H1 (cell line): Measurements from ENCODE around the gene MT4. TPM values are rescaled to one million over a fixed set of nuclear protein-coding genes. Genes with fewer than 3 reads are reported as not detected.

Source experiments
- CTCF ChIA-PET: fragments of 300-600 bp; sonication (Branson Sonifier 250); formaldehyde crosslinking; loops from one replicate; lab custom pipeline; 2021; ENCODE audit not compliant: partially characterized antibody; lab: Charles Lee
- POLR2A ChIA-PET: fragments of 300-600 bp; sonication (Branson Sonifier 250); formaldehyde crosslinking; loops from one replicate; lab custom pipeline; 2021; ENCODE audit warnings: inconsistent platforms; ENCODE audit not compliant: partially characterized antibody; lab: Charles Lee
- DNase-seq, 2 experiments: peaks; one replicate each; pipeline versions ENCODE4 v3.0.0 to v3.0.0-alpha.2; 2010 to 2022; ENCODE audit warnings: low spot score in 2 of 2, low read depth in 1 of 2, mixed read lengths in 1 of 2
- FAIRE-seq: peaks from 2 replicates; lab custom pipeline; 2011; peaks lifted over from hg19 to GRCh38; lab: Jason Lieb, UNC
- H2AFZ ChIP-seq: 2 replicates; pipeline ENCODE4 v1.8.1; 2012; ENCODE audit warnings: low read length, inconsistent platforms
- H2AK5ac ChIP-seq: 2 replicates; pipeline ENCODE4 v1.6.1; 2013; ENCODE audit warnings: low read depth, low read length
- H2BK120ac ChIP-seq: replicated peaks from 2 replicates; pipeline ENCODE3; 2013; ENCODE audit warnings: low read depth, low read length, inconsistent platforms
- H2BK12ac ChIP-seq: 2 replicates; pipeline ENCODE4 v1.6.1; 2013; ENCODE audit warnings: low read depth, low read length
- H2BK15ac ChIP-seq: 2 replicates; pipeline ENCODE4 v1.6.1; 2013; ENCODE audit warnings: low read length
- H2BK20ac ChIP-seq: 2 replicates; pipeline ENCODE4 v1.6.1; 2013; ENCODE audit warnings: low read length
- H2BK5ac ChIP-seq: 2 replicates; pipeline ENCODE4 v1.6.1; 2013; ENCODE audit warnings: low read depth, low read length
- H3K14ac ChIP-seq: 2 replicates; pipeline ENCODE4 v1.6.1; 2013; ENCODE audit warnings: inconsistent platforms; ENCODE audit not compliant: insufficient read length
- H3K18ac ChIP-seq: 2 replicates; pipeline ENCODE4 v1.6.1; 2013; ENCODE audit warnings: low read length; ENCODE audit errors: extremely low read depth
- H3K23ac ChIP-seq: 2 replicates; pipeline ENCODE4 v1.6.1; 2013; ENCODE audit warnings: inconsistent platforms; ENCODE audit not compliant: insufficient read length
- H3K23me2 ChIP-seq: 2 replicates; pipeline ENCODE4 v1.6.1; 2013; ENCODE audit warnings: low read depth, low read length
- H3K27ac ChIP-seq: 2 replicates; pipeline ENCODE4 v1.6.1; 2011; ENCODE audit warnings: low read depth, low read length, inconsistent platforms
- H3K27me3 ChIP-seq, 4 experiments: replicated peaks in 1 of 4; 1 replicate in 1 of 4; 2 replicates in 3 of 4; pipeline versions ENCODE4 v1.6.1 to v1.8.1; 2011 to 2013; ENCODE audit warnings: low read length in 3 of 4, mild to moderate bottlenecking in 3 of 4, inconsistent platforms in 2 of 4, mixed read lengths in 2 of 4, moderate library complexity in 1 of 4; ENCODE audit not compliant: control insufficient read depth in 3 of 4, insufficient read depth in 3 of 4; ENCODE audit errors: extremely low read depth in 1 of 4
- H3K36me3 ChIP-seq, 4 experiments: 2 replicates each; pipeline versions ENCODE4 v1.6.1 to v1.8.1; 2011 to 2013; ENCODE audit warnings: mild to moderate bottlenecking in 4 of 4, low read length in 3 of 4, moderate library complexity in 2 of 4, control low read depth in 1 of 4, inconsistent platforms in 1 of 4; ENCODE audit not compliant: insufficient read depth in 4 of 4, control insufficient read depth in 2 of 4
- H3K4ac ChIP-seq: replicated peaks from 2 replicates; pipeline ENCODE3; 2013; ENCODE audit warnings: low read length, low read depth, mixed read lengths, inconsistent platforms; ENCODE audit not compliant: insufficient read length
- H3K4me1 ChIP-seq, 4 experiments: replicated peaks in 1 of 4; 1 replicate in 1 of 4; 2 replicates in 3 of 4; pipeline versions ENCODE4 v1.6.1 to v1.8.1; 2011 to 2013; ENCODE audit warnings: low read length in 3 of 4, inconsistent platforms in 2 of 4, mixed read lengths in 1 of 4; ENCODE audit not compliant: insufficient read depth in 4 of 4, control insufficient read depth in 3 of 4
- H3K4me2 ChIP-seq, 2 experiments: 2 replicates each; pipeline versions ENCODE4 v1.6.1 to v1.8.1; 2011 to 2013; ENCODE audit warnings: low read depth in 2 of 2, low read length in 2 of 2, control low read depth in 1 of 2, inconsistent platforms in 1 of 2, mild to moderate bottlenecking in 1 of 2; ENCODE audit not compliant: insufficient read depth in 1 of 2
- H3K4me3 ChIP-seq, 4 experiments: fragments of 200-600, 300-600 bp in 1 of 4; sonication (generic), shearing (Covaris generic), sonication (Bioruptor Twin) in 1 of 4; 2 replicates each; pipeline versions ENCODE4 v1.5.1 to v1.8.1; 2011 to 2016; ENCODE audit warnings: low read length in 4 of 4, low read depth in 3 of 4, control low read depth in 2 of 4, inconsistent platforms in 2 of 4, mild to moderate bottlenecking in 2 of 4, mixed read lengths in 1 of 4, moderate library complexity in 1 of 4; ENCODE audit not compliant: insufficient read depth in 2 of 4; ENCODE audit errors: extremely low read depth in 1 of 4
- H3K56ac ChIP-seq: replicated peaks from 2 replicates; pipeline ENCODE3; 2013; ENCODE audit warnings: low read depth, mild to moderate bottlenecking, mixed read lengths, low read length, inconsistent platforms; ENCODE audit not compliant: insufficient read length
- H3K79me1 ChIP-seq: 2 replicates; pipeline ENCODE4 v1.6.1; 2013; ENCODE audit warnings: low read depth, low read length, control low read depth
- H3K79me2 ChIP-seq, 2 experiments: 2 replicates each; pipeline versions ENCODE4 v1.6.1 to v1.8.1; 2012 to 2013; ENCODE audit warnings: low read length in 2 of 2, mild to moderate bottlenecking in 2 of 2, inconsistent platforms in 1 of 2; ENCODE audit not compliant: insufficient read depth in 2 of 2, control insufficient read depth in 1 of 2
- H3K9ac ChIP-seq, 4 experiments: replicated peaks in 1 of 4; 1 replicate in 1 of 4; 2 replicates in 3 of 4; pipeline versions ENCODE4 v1.6.1 to v1.8.1; 2011 to 2013; ENCODE audit warnings: low read depth in 3 of 4, low read length in 3 of 4, control low read depth in 2 of 4, mild to moderate bottlenecking in 2 of 4, moderate library complexity in 2 of 4, inconsistent platforms in 1 of 4; ENCODE audit errors: extremely low read depth in 1 of 4
- H3K9me3 ChIP-seq, 2 experiments: 2 replicates each; pipeline versions ENCODE4 v1.6.1 to v1.8.1; 2012 to 2013; ENCODE audit warnings: mild to moderate bottlenecking in 2 of 2, moderate library complexity in 2 of 2, control low read depth in 1 of 2, inconsistent platforms in 1 of 2, low read depth in 1 of 2, low read length in 1 of 2, mixed read lengths in 1 of 2; ENCODE audit not compliant: insufficient read depth in 2 of 2
- H4K20me1 ChIP-seq, 2 experiments: replicated peaks in 1 of 2; 2 replicates each; pipeline versions ENCODE3 to v1.8.1; 2011 to 2013; ENCODE audit warnings: inconsistent platforms in 2 of 2, low read length in 2 of 2, mild to moderate bottlenecking in 1 of 2; ENCODE audit not compliant: insufficient read depth in 2 of 2, control insufficient read depth in 1 of 2
- H4K5ac ChIP-seq: 2 replicates; pipeline ENCODE4 v1.6.1; 2013; ENCODE audit warnings: low read length, low read depth, mixed read lengths, inconsistent platforms; ENCODE audit not compliant: insufficient read length
- H4K8ac ChIP-seq: 2 replicates; pipeline ENCODE4 v1.8.0; 2013; ENCODE audit warnings: mild to moderate bottlenecking, moderate library complexity, low read length, inconsistent platforms; ENCODE audit not compliant: insufficient read depth; ENCODE audit errors: extremely low read depth
- H4K91ac ChIP-seq: replicated peaks from 2 replicates; pipeline ENCODE3; 2013; ENCODE audit warnings: low read length, mixed read lengths, inconsistent platforms; ENCODE audit not compliant: insufficient read length
- BRCA1 ChIP-seq: IDR thresholded peaks from 2 replicates; pipeline ENCODE4 v1.6.1; 2012; ENCODE audit warnings: low read depth, low read length, improper control_type of control experiment
- CBX8 ChIP-seq: fragments of 300-800, 300-1000 bp; sonication (generic); IDR thresholded peaks from 2 replicates; pipeline ENCODE4 v1.7.1; 2016; ENCODE audit warnings: low read depth, low read length, borderline replicate concordance
- CHD2 ChIP-seq: IDR thresholded peaks from 2 replicates; pipeline ENCODE4 v1.6.1; 2012; ENCODE audit warnings: low read length, improper control_type of control experiment
- JUND ChIP-seq: IDR thresholded peaks from 2 replicates; pipeline ENCODE4 v1.6.1; 2011; ENCODE audit warnings: mild to moderate bottlenecking, improper control_type of control experiment, low read length
- MAFK ChIP-seq: IDR thresholded peaks from 2 replicates; pipeline ENCODE4 v1.6.1; 2012; ENCODE audit warnings: low read depth, mild to moderate bottlenecking, improper control_type of control experiment, low read length
- NANOG ChIP-seq: IDR thresholded peaks from 2 replicates; pipeline ENCODE4 v1.6.1; 2011; ENCODE audit warnings: low read length, low read depth, mild to moderate bottlenecking, inconsistent platforms; ENCODE audit not compliant: insufficient read depth, poor library complexity, severe bottlenecking
- PHF8 ChIP-seq: fragments of 200-600 bp; sonication (generic); conservative IDR thresholded peaks from 2 replicates; pipeline ENCODE4 v1.7.1; 2012; ENCODE audit warnings: low read depth, mild to moderate bottlenecking, inconsistent platforms, low read length, moderate library complexity
- SP1 ChIP-seq: IDR thresholded peaks from 2 replicates; pipeline ENCODE4 v1.6.1; 2011; ENCODE audit warnings: low read depth, low read length
- SUZ12 ChIP-seq: fragments of 200-600 bp; sonication (generic); IDR thresholded peaks from 2 replicates; pipeline ENCODE4 v1.6.1; 2012; ENCODE audit warnings: mild to moderate bottlenecking, inconsistent platforms, low read length, moderate library complexity, mixed read lengths
- TAF1 ChIP-seq: IDR thresholded peaks from 2 replicates; pipeline ENCODE4 v1.6.1; 2011; ENCODE audit warnings: mild to moderate bottlenecking, low read depth, low read length
- WGBS, 2 experiments: shearing (Covaris generic) in 1 of 2; methylation state at CpG; one replicate each; pipeline versions ENCODE4 v1.1.6 to v1.1.7; 2013 to 2015; ENCODE audit warnings: low lambda C conversion rate in 2 of 2, mixed read lengths in 2 of 2, inconsistent platforms in 1 of 2, low coverage in 1 of 2, missing lambda C conversion rate in 1 of 2; ENCODE audit not compliant: insufficient replicate concordance in 2 of 2, insufficient coverage in 1 of 2, insufficient read length in 1 of 2; ENCODE audit errors: extremely low coverage in 1 of 2, missing lambda C conversion rate in 1 of 2; 5-methylcytosine and 5-hydroxymethylcytosine counted together
- polyA plus RNA-seq, 7 experiments: library from polyadenylated mRNA; depleted of rRNA in 3 of 7; stranded (reverse) in 5 of 7; unstranded in 2 of 7; fragments of >200 nt in 5 of 7; fragments of 200-250 nt in 2 of 7; gene quantifications; 1 replicate in 5 of 7; 2 replicates in 1 of 7; 4 replicates in 1 of 7; pipeline versions ENCODE4 v1.2.1 to v1.2.3, GENCODE V29; 2011 to 2013; ENCODE audit warnings: missing spikeins in 2 of 7, mixed read lengths in 2 of 7
- total RNA-seq: library from RNA; stranded (reverse); fragmentation: NEBNext Ultra II Directional; extraction: Animal tissue kit (Norgen Biotek cat#: 25700); gene quantifications from 2 replicates; pipeline ENCODE4 v1.2.1, GENCODE V29; 2021

The MT4 gene
- total and polyA plus RNA-seq, 2 of the 8 experiments (the other 6 are each of a cell fraction or from before 2014, with no cell fraction given), result not detected

DNA sequence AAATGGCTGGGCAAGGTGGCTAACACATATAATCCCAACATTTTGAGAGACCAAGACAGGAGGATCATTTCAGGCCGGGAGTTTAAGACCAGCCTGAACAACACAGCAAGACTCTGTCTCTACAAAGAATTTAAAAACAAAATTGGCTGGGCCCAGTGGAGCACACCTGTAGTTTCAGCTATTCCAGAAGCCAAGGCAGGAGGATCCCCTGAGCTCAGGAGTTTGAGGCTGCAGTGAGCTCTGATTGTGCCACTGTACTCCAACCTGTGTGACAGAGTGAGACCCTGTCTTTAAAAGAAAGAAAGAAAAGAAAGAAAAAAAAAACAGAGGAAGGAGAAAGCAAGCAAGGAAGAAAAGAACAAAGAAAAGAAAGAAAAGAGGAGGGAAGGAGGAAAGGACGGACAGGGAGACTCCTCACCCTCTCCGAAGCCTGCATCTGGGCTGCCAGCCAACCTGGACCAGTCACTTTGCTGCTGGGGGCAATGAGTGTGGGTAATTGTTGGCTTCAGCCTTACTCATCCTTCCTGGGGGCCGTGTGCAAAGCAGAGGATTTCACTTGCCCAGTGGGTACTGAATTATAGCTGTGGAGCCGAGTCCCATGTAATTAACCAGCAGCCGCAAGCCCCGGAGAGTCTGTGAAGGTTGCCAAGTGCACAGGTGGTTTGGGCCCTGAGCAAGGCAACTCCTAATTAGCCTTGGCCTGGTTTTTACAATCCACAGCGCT is 6.7 kb upstream of the MT4 start:
- Histone ChIP-seq H2BK120ac (no peak overlapping the region), H3K4me2 (no peak overlapping the region), H3K23me2 (peaks cover 2% of the 10 kb centered on the region; the same call in 1 of the 2 replicates), H3K4me3 (no peak overlapping the region), H4K8ac (no peak overlapping the region), H3K79me2 (no peaks in the 10 kb centered on the region), H4K20me1 (peaks cover 0 to 2% of the 10 kb centered on the region in 2 experiments), H2AK5ac (no peak overlapping the region), H3K56ac (no peak overlapping the region), H2AFZ (no peak overlapping the region), H3K18ac (no peak overlapping the region), H2BK15ac (no peak overlapping the region), H4K91ac (no peak overlapping the region), H3K79me1 (no peaks in the 10 kb centered on the region), H3K27me3 (peaks cover 0 to 5% (median 0%) of the 10 kb centered on the region in 4 experiments; a peak in 2 of 7 replicates), H3K23ac (no peak overlapping the region), H3K9me3 (no peaks in the 10 kb centered on the region), H3K27ac (no peak overlapping the region), H3K4me1 (no peaks in the 10 kb centered on the region), H2BK12ac (no peak overlapping the region), H3K14ac (no peak overlapping the region), H2BK20ac (no peak overlapping the region), H4K5ac (no peak overlapping the region), H3K9ac (no peak overlapping the region), H3K36me3 (no peaks in the 10 kb centered on the region), H3K4ac (no peak overlapping the region), H2BK5ac (no peak overlapping the region)
- CTCF ChIA-PET, result interaction anchor here (0.8 kb wide), 1 partner anchor 34 kb away, joined by 3 read pairs; no protein-coding TSS in a partner anchor
- TF ChIP-seq BRCA1, result no peak
- TF ChIP-seq JUND, result no peak
- no peak for TF ChIP-seq CBX8
- TF ChIP-seq NANOG, result no peak
- TF ChIP-seq TAF1, result no peak
- TF ChIP-seq SUZ12, result no peak
- no peak for TF ChIP-seq CHD2
- no peak for TF ChIP-seq MAFK
- no peak for TF ChIP-seq SP1
- no peak for TF ChIP-seq PHF8
- no peak for DNase-seq
- POLR2A ChIA-PET, result interaction anchor here (1.3 kb wide), 1 partner anchor 11 kb away, joined by 4 read pairs; no protein-coding TSS in a partner anchor
- WGBS, 2 experiments, result 91% methylated on average over 8 of the region's 8 CpGs; no CpG with 5 or more reads in 1 of the 2 experiments
- no peak for FAIRE-seq
